ENCODE data around the gene CARD6. TPM values are rescaled to one million over a fixed set of nuclear protein-coding genes. Genes with fewer than 3 reads are reported as not detected.
A peak's percentile ranks its signal among the peaks of the same experiment; 100 is the strongest.

The CARD6 gene
- total and polyA plus RNA-seq, 2 of the 13 experiments (the other 11 are each of a cell fraction or from before 2014, with no cell fraction given) = 0.33 to 1.4 TPM

- TF ChIP-seq THRA (CRISPR knock-in tag; IDR thresholded peaks at IDR 0.05; ENCODE audit: borderline replicate concordance) (peak; percentile 82; the same call in 1 of the 2 replicates), ZNF383 (CRISPR knock-in tag; IDR thresholded peaks at IDR 0.05; ENCODE audit: borderline replicate concordance) (no peak; the same call in 1 of the 2 replicates), ZNF225 (CRISPR knock-in tag; IDR thresholded peaks at IDR 0.05) (peak; percentile 88; the same call in 1 of the 2 replicates), FOXP1 (IDR thresholded peaks at IDR 0.05) (no peak), FOXP1 (CRISPR knock-in tag; IDR thresholded peaks at IDR 0.05) (peak; percentile 48; the same call in 1 of the 2 replicates), KMT2B (CRISPR knock-in tag; IDR thresholded peaks at IDR 0.05) (peak; percentile 97), LCORL (IDR thresholded peaks at IDR 0.05) (peak; percentile 58; the same call in 1 of the 2 replicates), LCORL (CRISPR knock-in tag; IDR thresholded peaks at IDR 0.05) (peak; percentile 81), SNRNP70 (IDR thresholded peaks at IDR 0.05; ENCODE audit: low read depth, low read length) (no peak), CEBPZ (IDR thresholded peaks at IDR 0.05; ENCODE audit: low read length) (no peak), DMTF1 (CRISPR knock-in tag; IDR thresholded peaks at IDR 0.05) (no peak), DRAP1 (CRISPR knock-in tag; IDR thresholded peaks at IDR 0.05) (peak; percentile 98), SRSF4 (IDR thresholded peaks at IDR 0.05; ENCODE audit: low read depth, low read length, poor library complexity, severe bottlenecking) (no peak), ZNF878 (CRISPR knock-in tag; IDR thresholded peaks at IDR 0.05) (peak; percentile 72; the same call in 1 of the 2 replicates), ETS1 (CRISPR knock-in tag; IDR thresholded peaks at IDR 0.05) (no peak), ZC3H13 (CRISPR knock-in tag; IDR thresholded peaks at IDR 0.05) (peak; percentile 24), HNRNPL (IDR thresholded peaks at IDR 0.05; ENCODE audit: low read depth, low read length) (peak; percentile 79; the same call in 1 of the 2 replicates), ZNF432 (CRISPR knock-in tag; IDR thresholded peaks at IDR 0.05; ENCODE audit: borderline replicate concordance) (no peak), ATM (IDR thresholded peaks at IDR 0.05; ENCODE audit: borderline replicate concordance) (no peak), ZNF589 (CRISPR knock-in tag; conservative IDR thresholded peaks at IDR 0.05) (peak; percentile 93; the same call in 1 of the 2 replicates), ZNF615 (CRISPR knock-in tag; IDR thresholded peaks at IDR 0.05; ENCODE audit: borderline replicate concordance) (peak; percentile 97)
Measured at GRCh38 chr5:40834849-40835787, 6.0 kb upstream of the CARD6 start, which contains the start of gene RPL37 (continued).
